Panc1 (cell line): ENCODE data around the gene CLECL1.

Source experiments
- POLR2AphosphoS5 ChIP-seq: IDR thresholded peaks from 2 replicates; pipeline ENCODE4 v1.6.1; 2012; ENCODE audit warnings: mild to moderate bottlenecking, low read depth, low read length, moderate library complexity
- SIN3A ChIP-seq: IDR thresholded peaks from 2 replicates; pipeline ENCODE4 v1.6.1; 2012; ENCODE audit warnings: low read depth, mild to moderate bottlenecking, low read length, moderate library complexity, borderline replicate concordance; ENCODE audit not compliant: insufficient read depth
- TCF7L2 ChIP-seq: IDR thresholded peaks from 2 replicates; pipeline ENCODE4 v1.6.1; 2011; ENCODE audit warnings: mild to moderate bottlenecking, low read depth, low read length, inconsistent platforms
- TF ChIP-seq, protein P1 (sequence below): fragments of 450-650 bp; IDR thresholded peaks from 2 replicates; pipeline ENCODE4 v1.5.1; 2017; ENCODE audit warnings: mild to moderate bottlenecking
- TF ChIP-seq, protein P2 (sequence below), 2 experiments: IDR thresholded peaks; 2 replicates each; pipeline ENCODE4 v1.6.1; 2011 to 2012; ENCODE audit warnings: low read depth in 2 of 2, control low read depth in 1 of 2, low read length in 1 of 2, mild to moderate bottlenecking in 1 of 2, moderate library complexity in 1 of 2; ENCODE audit not compliant: insufficient read depth in 1 of 2

DNA sequence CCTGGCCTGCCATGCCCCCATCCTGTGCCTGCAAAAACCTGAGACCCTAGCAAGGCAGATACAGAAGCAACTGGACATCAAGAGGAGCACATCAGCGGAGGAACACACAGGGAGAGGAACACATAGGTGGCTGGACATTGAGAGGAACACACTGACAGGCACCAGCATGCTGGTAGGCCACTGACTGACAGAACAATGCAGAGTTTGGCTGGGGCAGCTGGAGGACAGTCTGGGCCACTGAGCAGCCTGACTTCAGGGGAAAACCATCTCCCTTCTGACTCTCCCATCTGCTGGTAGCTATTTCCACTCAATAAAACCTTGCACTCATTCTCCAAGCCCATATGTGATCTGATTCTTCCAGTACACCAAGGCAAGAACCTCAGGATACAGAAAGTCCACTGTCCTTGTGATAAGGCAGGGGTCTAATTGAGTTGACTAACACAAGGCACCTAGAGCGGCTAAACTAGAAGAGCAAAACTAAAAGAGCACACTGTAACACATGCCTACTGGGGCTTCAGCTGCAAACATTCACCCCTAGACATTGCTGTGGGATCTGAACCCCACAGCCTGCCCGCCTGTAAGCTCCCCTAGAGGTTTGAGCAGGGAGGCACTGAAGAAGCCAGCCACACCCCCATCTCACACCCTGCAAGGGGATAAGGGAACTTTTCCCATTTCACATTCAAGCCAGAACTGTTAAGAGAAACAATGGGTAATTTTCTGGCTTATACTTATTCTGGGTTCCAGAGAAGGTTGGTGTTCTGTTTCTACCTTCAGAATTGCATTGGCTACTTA, 22.1 kb downstream of the CLECL1 start:
- TF ChIP-seq, protein P1, sequence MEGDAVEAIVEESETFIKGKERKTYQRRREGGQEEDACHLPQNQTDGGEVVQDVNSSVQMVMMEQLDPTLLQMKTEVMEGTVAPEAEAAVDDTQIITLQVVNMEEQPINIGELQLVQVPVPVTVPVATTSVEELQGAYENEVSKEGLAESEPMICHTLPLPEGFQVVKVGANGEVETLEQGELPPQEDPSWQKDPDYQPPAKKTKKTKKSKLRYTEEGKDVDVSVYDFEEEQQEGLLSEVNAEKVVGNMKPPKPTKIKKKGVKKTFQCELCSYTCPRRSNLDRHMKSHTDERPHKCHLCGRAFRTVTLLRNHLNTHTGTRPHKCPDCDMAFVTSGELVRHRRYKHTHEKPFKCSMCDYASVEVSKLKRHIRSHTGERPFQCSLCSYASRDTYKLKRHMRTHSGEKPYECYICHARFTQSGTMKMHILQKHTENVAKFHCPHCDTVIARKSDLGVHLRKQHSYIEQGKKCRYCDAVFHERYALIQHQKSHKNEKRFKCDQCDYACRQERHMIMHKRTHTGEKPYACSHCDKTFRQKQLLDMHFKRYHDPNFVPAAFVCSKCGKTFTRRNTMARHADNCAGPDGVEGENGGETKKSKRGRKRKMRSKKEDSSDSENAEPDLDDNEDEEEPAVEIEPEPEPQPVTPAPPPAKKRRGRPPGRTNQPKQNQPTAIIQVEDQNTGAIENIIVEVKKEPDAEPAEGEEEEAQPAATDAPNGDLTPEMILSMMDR = no peak
- TF ChIP-seq POLR2AphosphoS5 (no peak), TCF7L2 (no peak), SIN3A (no peak)
- TF ChIP-seq, protein P2, sequence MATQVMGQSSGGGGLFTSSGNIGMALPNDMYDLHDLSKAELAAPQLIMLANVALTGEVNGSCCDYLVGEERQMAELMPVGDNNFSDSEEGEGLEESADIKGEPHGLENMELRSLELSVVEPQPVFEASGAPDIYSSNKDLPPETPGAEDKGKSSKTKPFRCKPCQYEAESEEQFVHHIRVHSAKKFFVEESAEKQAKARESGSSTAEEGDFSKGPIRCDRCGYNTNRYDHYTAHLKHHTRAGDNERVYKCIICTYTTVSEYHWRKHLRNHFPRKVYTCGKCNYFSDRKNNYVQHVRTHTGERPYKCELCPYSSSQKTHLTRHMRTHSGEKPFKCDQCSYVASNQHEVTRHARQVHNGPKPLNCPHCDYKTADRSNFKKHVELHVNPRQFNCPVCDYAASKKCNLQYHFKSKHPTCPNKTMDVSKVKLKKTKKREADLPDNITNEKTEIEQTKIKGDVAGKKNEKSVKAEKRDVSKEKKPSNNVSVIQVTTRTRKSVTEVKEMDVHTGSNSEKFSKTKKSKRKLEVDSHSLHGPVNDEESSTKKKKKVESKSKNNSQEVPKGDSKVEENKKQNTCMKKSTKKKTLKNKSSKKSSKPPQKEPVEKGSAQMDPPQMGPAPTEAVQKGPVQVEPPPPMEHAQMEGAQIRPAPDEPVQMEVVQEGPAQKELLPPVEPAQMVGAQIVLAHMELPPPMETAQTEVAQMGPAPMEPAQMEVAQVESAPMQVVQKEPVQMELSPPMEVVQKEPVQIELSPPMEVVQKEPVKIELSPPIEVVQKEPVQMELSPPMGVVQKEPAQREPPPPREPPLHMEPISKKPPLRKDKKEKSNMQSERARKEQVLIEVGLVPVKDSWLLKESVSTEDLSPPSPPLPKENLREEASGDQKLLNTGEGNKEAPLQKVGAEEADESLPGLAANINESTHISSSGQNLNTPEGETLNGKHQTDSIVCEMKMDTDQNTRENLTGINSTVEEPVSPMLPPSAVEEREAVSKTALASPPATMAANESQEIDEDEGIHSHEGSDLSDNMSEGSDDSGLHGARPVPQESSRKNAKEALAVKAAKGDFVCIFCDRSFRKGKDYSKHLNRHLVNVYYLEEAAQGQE (IDR thresholded peaks at IDR 0.05; ENCODE audit: insufficient read depth in 1 of 2, low read depth in 2 of 2, low read length in 1 of 2) = no peak
